Measurements from ENCODE around the gene OLFM1.
A peak's percentile ranks its signal among the peaks of the same experiment; 100 is the strongest.

Gene OLFM1

GRCh38 chr9:135076876-135077430, 10.5 kb upstream of the OLFM1 start:
- DNase-seq = no peak

- no peak for DNase-seq
These were observed 9.8 kb upstream of the OLFM1 start for GRCh38 chr9:135077497-135078200.

- DNase-seq = no peak
These were observed 9.1 kb upstream of the OLFM1 start for GRCh38 chr9:135078361-135078821.

- DNase-seq = no peak
These were observed 8.4 kb upstream of the OLFM1 start for GRCh38 chr9:135079018-135079417.

- DNase-seq = no peak
These were observed 7.8 kb upstream of the OLFM1 start for GRCh38 chr9:135079676-135080075.

GRCh38 chr9:135080286-135081263, 6.9 kb upstream of the OLFM1 start:
- no peak for DNase-seq

GRCh38 chr9:135081264-135081660, 6.2 kb upstream of the OLFM1 start:
- no peak for DNase-seq

GRCh38 chr9:135081731-135082130, 5.7 kb upstream of the OLFM1 start:
- no peak for DNase-seq

- DNase-seq = no peak
These were observed 4.9 kb upstream of the OLFM1 start for GRCh38 chr9:135082536-135082935.

GRCh38 chr9:135083241-135083810, 4.1 kb upstream of the OLFM1 start:
- DNase-seq = no peak

- DNase-seq = peak; percentile 40
These were observed 3.6 kb upstream of the OLFM1 start for GRCh38 chr9:135083831-135084230.

GRCh38 chr9:135084262-135084661, 3.2 kb upstream of the OLFM1 start:
- DNase-seq = no peak

- DNase-seq = no peak
These were observed 2.3 kb upstream of the OLFM1 start for GRCh38 chr9:135084881-135085760.

GRCh38 chr9:135085830-135086546, 1.5 kb upstream of the OLFM1 start:
- DNase-seq = peak; percentile 84

GRCh38 chr9:135086597-135087488, 625 bp upstream of the OLFM1 start:
- DNase-seq = no peak

- no peak for DNase-seq
These were observed 455 bp downstream of the OLFM1 start for GRCh38 chr9:135087899-135088347.

GRCh38 chr9:135088348-135088978, 995 bp downstream of the OLFM1 start:
- no peak for DNase-seq

- peak; percentile 42 for DNase-seq
These were observed 1.7 kb downstream of the OLFM1 start for GRCh38 chr9:135088979-135089847.

GRCh38 chr9:135090081-135090480, 2.6 kb downstream of the OLFM1 start:
- DNase-seq = no peak
